ENCODE data around the gene NDUFA5. TPM values are rescaled to one million over a fixed set of nuclear protein-coding genes. Genes with fewer than 3 reads are reported as not detected.

NDUFA5 gene
- total RNA-seq, 4 donors from 2014 or later = 27.2 to 97.6 (median 85.0) TPM

GRCh38 chr7:123500878-123501489, 56.6 kb downstream of the NDUFA5 start:
- no peaks in the 10 kb centered on the region for H3K9me3 ChIP-seq
- intact Hi-C loops (cut with DNase I; ENCODE audit: low total_unique reads) = no loop called here
- no peaks in the 10 kb centered on the region for H3K27me3 ChIP-seq
- no peak for DNase-seq
- no peaks in the 10 kb centered on the region for H3K4me1 ChIP-seq
- no peak overlapping the region for H3K4me3 ChIP-seq
- H3K36me3 ChIP-seq = no peaks in the 10 kb centered on the region
- TF ChIP-seq POLR2A (IDR thresholded peaks at IDR 0.05) (no peak), CTCF (IDR thresholded peaks at IDR 0.05) (no peak)
- H3K27ac ChIP-seq = no peak overlapping the region

- H3K27me3 ChIP-seq = no peaks in the 10 kb centered on the region
- intact Hi-C loops (cut with DNase I; ENCODE audit: low total_unique reads) = no loop called here
- H3K4me1 ChIP-seq = no peaks in the 10 kb centered on the region
- no peak for DNase-seq
- no peak overlapping the region for H3K27ac ChIP-seq
- no peaks in the 10 kb centered on the region for H3K9me3 ChIP-seq
- no peak for TF ChIP-seq POLR2A (IDR thresholded peaks at IDR 0.05)
- no peak for TF ChIP-seq CTCF (IDR thresholded peaks at IDR 0.05)
- H3K4me3 ChIP-seq = no peak overlapping the region
- no peaks in the 10 kb centered on the region for H3K36me3 ChIP-seq
Measured at GRCh38 chr7:123499211-123499970, 58.2 kb downstream of the NDUFA5 start.

- Histone ChIP-seq H3K4me3 (no peak overlapping the region), H3K27ac (no peak overlapping the region), H3K4me1 (no peaks in the 10 kb centered on the region), H3K27me3 (no peaks in the 10 kb centered on the region), H3K36me3 (no peaks in the 10 kb centered on the region), H3K9me3 (no peaks in the 10 kb centered on the region)
- DNase-seq = no peak
- no peak for TF ChIP-seq CTCF (IDR thresholded peaks at IDR 0.05)
- intact Hi-C loops (cut with DNase I; ENCODE audit: low total_unique reads) = no loop called here
Measured at GRCh38 chr7:123498601-123499000, 59.0 kb downstream of the NDUFA5 start.

- no peak overlapping the region for H3K27ac ChIP-seq
- H3K9me3 ChIP-seq = no peaks in the 10 kb centered on the region
- no peaks in the 10 kb centered on the region for H3K27me3 ChIP-seq
- DNase-seq = no peak
- TF ChIP-seq CTCF (IDR thresholded peaks at IDR 0.05) (no peak), POLR2A (IDR thresholded peaks at IDR 0.05) (no peak)
- intact Hi-C loops (cut with DNase I; ENCODE audit: low total_unique reads) = no loop called here
- no peak overlapping the region for H3K4me3 ChIP-seq
- H3K36me3 ChIP-seq = no peaks in the 10 kb centered on the region
- no peaks in the 10 kb centered on the region for H3K4me1 ChIP-seq
Measured at GRCh38 chr7:123498031-123498430, 59.6 kb downstream of the NDUFA5 start.

GRCh38 chr7:123494193-123494796, 63.3 kb downstream of the NDUFA5 start:
- H3K27ac ChIP-seq = no peak overlapping the region
- H3K36me3 ChIP-seq = no peaks in the 10 kb centered on the region
- H3K9me3 ChIP-seq = no peaks in the 10 kb centered on the region
- no peaks in the 10 kb centered on the region for H3K4me1 ChIP-seq
- peak in 1 of 2 donors; percentile 16 for DNase-seq
- H3K27me3 ChIP-seq = no peaks in the 10 kb centered on the region
- H3K4me3 ChIP-seq = no peak overlapping the region
- TF ChIP-seq POLR2A (IDR thresholded peaks at IDR 0.05) = no peak
- TF ChIP-seq CTCF (IDR thresholded peaks at IDR 0.05) = peak; percentile 49 to 74 (median 61)
- intact Hi-C loops (cut with DNase I; ENCODE audit: low total_unique reads) = no loop called here
